WERI-Rb-1 (cell line): ENCODE data around the gene RHBG.

Source experiments
- DNase-seq: peaks from one replicate; pipeline ENCODE4 v3.0.0-alpha.2; 2020
- H3K27ac ChIP-seq: fragments of 250-450 bp; sonication (Bioruptor Pico); 2 replicates; pipeline ENCODE4 v1.5.1; 2020; ENCODE audit warnings: mild to moderate bottlenecking, moderate library complexity
- H3K27me3 ChIP-seq: fragments of 250-450 bp; sonication (Bioruptor Pico); 2 replicates; pipeline ENCODE4 v1.5.1; 2021; ENCODE audit warnings: mild to moderate bottlenecking, low read depth, moderate library complexity; ENCODE audit not compliant: insufficient read depth, severe bottlenecking
- H3K36me3 ChIP-seq: fragments of 250-450 bp; sonication (Bioruptor Pico); 2 replicates; pipeline ENCODE4 v1.5.1; 2020; ENCODE audit warnings: mild to moderate bottlenecking, moderate library complexity
- H3K4me3 ChIP-seq: 2 replicates; pipeline ENCODE4 v1.5.1; 2011; ENCODE audit warnings: low read depth, mild to moderate bottlenecking, control low read depth, low read length
- H3K9me3 ChIP-seq: fragments of 250-450 bp; sonication (Bioruptor Pico); 2 replicates; pipeline ENCODE4 v1.5.1; 2021; ENCODE audit warnings: mild to moderate bottlenecking, moderate library complexity; ENCODE audit not compliant: severe bottlenecking
- CTCF ChIP-seq: IDR thresholded peaks from 2 replicates; pipeline ENCODE4 v1.5.1; 2011; ENCODE audit warnings: low read depth, mild to moderate bottlenecking, control low read depth, inconsistent platforms, low read length

RHBG gene

GRCh38 chr1:156390469-156391365 lies 21.7 kb downstream of the RHBG start:
- DNase-seq = no peak
- no peak for TF ChIP-seq CTCF
- Histone ChIP-seq H3K36me3 (no peaks in the 10 kb centered on the region), H3K27me3 (peaks cover 18% of the 10 kb centered on the region), H3K9me3 (no peaks in the 10 kb centered on the region), H3K4me3 (no peak overlapping the region), H3K27ac (no peak overlapping the region)

- Histone ChIP-seq H3K9me3 (no peaks in the 10 kb centered on the region), H3K4me3 (no peak overlapping the region), H3K27ac (no peak overlapping the region), H3K27me3 (peaks cover 12% of the 10 kb centered on the region), H3K36me3 (no peaks in the 10 kb centered on the region)
- TF ChIP-seq CTCF = no peak
- no peak for DNase-seq
Measured at GRCh38 chr1:156391366-156391677, 22.3 kb downstream of the RHBG start.

DNA sequence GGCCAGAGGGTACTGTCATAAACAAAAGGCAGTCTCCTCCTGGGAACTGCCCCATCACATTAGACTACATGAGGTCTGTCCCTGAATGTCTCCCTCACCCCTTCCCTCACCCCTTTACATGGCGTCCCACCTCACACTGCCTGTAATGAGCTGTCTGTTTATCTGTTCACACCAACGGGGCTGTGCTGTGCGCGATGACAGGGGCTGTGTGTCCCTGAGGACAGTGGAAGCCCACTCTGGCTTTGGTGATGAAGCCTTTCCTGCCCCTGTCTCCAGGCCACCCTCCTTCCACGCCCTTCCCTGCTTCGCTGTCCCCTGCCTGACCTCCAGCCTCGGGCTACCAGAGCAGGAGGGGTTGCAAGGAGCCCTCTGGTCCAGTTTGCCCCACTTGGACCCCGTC lies 22.7 kb downstream of the RHBG start:
- Histone ChIP-seq H3K9me3 (no peaks in the 10 kb centered on the region), H3K27me3 (peaks cover 11% of the 10 kb centered on the region), H3K27ac (no peak overlapping the region), H3K4me3 (no peak overlapping the region), H3K36me3 (no peaks in the 10 kb centered on the region)
- no peak for TF ChIP-seq CTCF
- no peak for DNase-seq

GRCh38 chr1:156392452-156392853 lies 23.4 kb downstream of the RHBG start:
- no peak for TF ChIP-seq CTCF
- peaks cover 11% of the 10 kb centered on the region for H3K27me3 ChIP-seq

GRCh38 chr1:156393095-156393494 lies 24.1 kb downstream of the RHBG start:
- no peak for TF ChIP-seq CTCF
- DNase-seq = no peak
- Histone ChIP-seq H3K27me3 (peaks cover 11% of the 10 kb centered on the region), H3K36me3 (no peaks in the 10 kb centered on the region), H3K4me3 (no peak overlapping the region), H3K27ac (no peak overlapping the region), H3K9me3 (no peaks in the 10 kb centered on the region)

More at GRCh38 chr1:156392452-156392853, 23.4 kb downstream of the RHBG start:
- no peak overlapping the region; the same call in 1 of the 2 replicates for H3K4me3 ChIP-seq
- H3K9me3 ChIP-seq = no peaks in the 10 kb centered on the region
- no peak overlapping the region for H3K27ac ChIP-seq
- DNase-seq = peak; percentile 55
- no peaks in the 10 kb centered on the region for H3K36me3 ChIP-seq

DNA sequence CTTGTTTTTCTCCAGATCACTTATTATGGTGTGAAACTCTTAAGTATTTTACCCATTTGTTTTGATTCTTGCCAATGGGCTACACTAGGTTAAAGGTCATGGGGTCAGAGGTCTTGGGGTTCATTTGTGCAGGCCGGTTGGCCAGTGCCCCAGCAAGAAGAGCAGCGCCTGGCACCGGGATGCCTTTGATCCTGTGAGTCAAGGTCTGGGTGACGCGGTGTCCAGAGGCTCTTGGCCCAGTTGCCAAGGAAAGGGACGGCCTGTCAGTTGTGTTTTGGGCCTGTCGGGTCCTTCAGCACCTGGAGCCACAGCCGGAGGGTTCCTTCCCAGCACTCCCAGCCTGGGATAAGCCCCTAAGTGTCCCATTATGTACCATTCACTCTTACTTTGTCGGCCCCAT lies 25.1 kb downstream of the RHBG start:
- DNase-seq = no peak
- H3K27me3 ChIP-seq = peaks cover 11% of the 10 kb centered on the region
- H3K36me3 ChIP-seq = no peaks in the 10 kb centered on the region
- H3K27ac ChIP-seq = no peak overlapping the region
- H3K9me3 ChIP-seq = no peaks in the 10 kb centered on the region
- no peak for TF ChIP-seq CTCF
- H3K4me3 ChIP-seq = no peak overlapping the region
